Retinal pigment epithelial cell (primary cell): ENCODE measurements around the gene SEC22A.
A peak's percentile ranks its signal among the peaks of the same experiment; 100 is the strongest.

Experiments
- DNase-seq: peaks from one replicate; pipeline ENCODE4 v3.0.0-alpha.2; 2010; ENCODE audit warnings: low read depth
- H3K4me3 ChIP-seq: 2 replicates; pipeline ENCODE4 v1.5.1; 2011; ENCODE audit warnings: mild to moderate bottlenecking, low read length, control low read depth, moderate library complexity
- TF ChIP-seq, protein P1 (sequence below): conservative IDR thresholded peaks from 2 replicates; pipeline ENCODE4 v1.5.1; 2011; ENCODE audit warnings: low read depth, low read length, control low read depth, inconsistent platforms

SEC22A gene

DNA sequence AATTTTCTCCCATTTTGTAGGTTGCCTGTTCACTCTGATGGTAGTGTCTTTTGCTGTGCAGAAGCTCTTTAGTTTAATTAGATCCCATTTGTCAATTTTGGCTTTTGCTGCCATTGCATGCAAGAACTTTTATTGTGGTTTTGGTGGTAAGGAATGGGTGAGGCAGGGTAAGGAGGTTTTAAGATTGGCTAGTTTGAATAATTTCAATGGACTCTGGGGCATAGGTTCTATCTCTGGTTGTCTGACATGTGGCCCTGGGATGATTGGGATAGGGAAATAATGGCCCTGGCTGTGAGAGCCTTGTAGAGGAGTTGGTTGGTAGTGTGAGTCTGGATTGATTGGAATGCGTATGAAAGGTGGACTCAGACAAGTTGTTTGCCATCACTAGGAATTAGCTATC, 38.0 kb downstream of the SEC22A start:
- TF ChIP-seq, protein P1, sequence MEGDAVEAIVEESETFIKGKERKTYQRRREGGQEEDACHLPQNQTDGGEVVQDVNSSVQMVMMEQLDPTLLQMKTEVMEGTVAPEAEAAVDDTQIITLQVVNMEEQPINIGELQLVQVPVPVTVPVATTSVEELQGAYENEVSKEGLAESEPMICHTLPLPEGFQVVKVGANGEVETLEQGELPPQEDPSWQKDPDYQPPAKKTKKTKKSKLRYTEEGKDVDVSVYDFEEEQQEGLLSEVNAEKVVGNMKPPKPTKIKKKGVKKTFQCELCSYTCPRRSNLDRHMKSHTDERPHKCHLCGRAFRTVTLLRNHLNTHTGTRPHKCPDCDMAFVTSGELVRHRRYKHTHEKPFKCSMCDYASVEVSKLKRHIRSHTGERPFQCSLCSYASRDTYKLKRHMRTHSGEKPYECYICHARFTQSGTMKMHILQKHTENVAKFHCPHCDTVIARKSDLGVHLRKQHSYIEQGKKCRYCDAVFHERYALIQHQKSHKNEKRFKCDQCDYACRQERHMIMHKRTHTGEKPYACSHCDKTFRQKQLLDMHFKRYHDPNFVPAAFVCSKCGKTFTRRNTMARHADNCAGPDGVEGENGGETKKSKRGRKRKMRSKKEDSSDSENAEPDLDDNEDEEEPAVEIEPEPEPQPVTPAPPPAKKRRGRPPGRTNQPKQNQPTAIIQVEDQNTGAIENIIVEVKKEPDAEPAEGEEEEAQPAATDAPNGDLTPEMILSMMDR: no peak
- no peak for DNase-seq
- no peak overlapping the region for H3K4me3 ChIP-seq

DNA sequence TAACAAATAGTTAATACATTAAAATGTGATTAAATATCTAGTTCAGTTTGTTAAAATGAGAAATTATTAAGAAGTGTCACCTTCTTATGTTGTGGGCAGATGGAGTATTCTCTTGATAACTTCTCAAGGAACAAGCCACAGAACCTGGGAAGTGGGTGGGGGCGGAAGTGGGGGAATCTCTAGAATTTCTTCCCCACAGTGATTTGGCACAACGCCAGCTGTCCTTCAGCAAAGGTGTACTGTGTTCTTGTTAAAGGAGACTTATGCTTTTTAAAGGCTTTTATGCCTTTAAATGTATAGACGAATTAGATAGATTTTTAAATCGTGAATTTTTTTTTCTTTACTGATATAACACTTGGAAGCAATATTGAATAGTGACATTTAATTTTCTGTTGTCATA, 42.4 kb downstream of the SEC22A start:
- TF ChIP-seq, protein P1: no peak
- no peak overlapping the region for H3K4me3 ChIP-seq
- DNase-seq: no peak

DNA sequence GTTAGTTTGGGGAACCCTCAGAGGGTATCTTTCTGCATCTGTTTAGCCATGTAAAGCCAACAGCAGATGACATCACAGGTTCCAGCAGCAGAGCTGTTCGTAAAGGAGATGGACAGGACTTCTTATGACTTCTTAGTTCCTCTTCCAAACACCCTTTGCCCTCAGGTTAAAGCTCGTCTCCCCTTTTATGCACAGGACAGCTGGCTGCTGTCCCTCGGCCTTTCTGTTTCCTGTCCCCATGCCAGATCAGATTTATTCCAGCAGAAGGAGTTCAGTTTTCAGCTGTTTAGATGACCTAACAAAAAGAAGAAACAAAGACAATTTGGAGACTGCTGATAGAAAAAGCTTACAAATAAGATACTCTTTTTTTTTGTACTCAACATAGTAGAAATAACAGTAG, 45.1 kb downstream of the SEC22A start:
- TF ChIP-seq, protein P1: no peak

DNA sequence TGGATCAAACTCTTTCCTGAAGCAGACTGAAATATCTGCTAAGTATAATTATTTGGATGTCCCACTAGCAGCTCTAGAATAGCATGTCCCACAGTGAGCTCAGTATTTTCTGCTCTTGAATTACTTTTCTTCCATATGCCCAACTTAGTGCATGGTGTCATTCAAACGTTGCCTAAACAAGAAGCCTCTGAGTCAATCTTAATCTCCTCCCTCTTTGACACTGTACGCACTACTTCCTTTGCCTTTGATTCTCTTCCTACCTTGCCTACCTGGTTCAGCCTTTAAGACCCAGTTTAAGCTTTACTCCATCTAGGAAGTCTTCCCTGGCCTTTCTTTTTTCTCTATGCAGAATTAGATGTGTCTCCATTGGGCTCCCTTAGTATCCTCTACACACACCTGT, 54.5 kb downstream of the SEC22A start:
- H3K4me3 ChIP-seq: no peak overlapping the region
- TF ChIP-seq, protein P1: no peak
- DNase-seq: no peak

More for the DNA sequence above, 45.1 kb downstream of the SEC22A start:
- no peak overlapping the region for H3K4me3 ChIP-seq
- DNase-seq: no peak

DNA sequence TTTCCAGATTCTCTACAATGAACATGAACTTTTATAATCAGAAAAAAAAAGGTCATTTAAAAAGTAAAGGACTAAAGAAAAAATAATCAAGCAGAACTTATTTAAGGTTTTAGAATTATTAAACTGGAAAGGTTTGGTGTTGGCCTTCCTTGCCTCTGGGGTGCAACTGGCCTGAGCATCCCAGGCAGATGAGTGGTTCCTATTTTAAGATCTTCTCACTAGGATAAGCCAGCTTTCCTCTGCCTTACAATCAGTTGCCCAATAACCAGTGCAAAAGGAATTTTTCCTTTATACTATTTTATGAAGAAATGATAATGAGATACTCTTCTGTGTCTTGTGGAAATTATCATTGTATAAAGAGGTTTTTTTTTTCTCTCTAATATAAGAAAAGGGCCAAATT, 56.6 kb downstream of the SEC22A start:
- no peak for DNase-seq
- TF ChIP-seq, protein P1: no peak
- H3K4me3 ChIP-seq: no peak overlapping the region

DNA sequence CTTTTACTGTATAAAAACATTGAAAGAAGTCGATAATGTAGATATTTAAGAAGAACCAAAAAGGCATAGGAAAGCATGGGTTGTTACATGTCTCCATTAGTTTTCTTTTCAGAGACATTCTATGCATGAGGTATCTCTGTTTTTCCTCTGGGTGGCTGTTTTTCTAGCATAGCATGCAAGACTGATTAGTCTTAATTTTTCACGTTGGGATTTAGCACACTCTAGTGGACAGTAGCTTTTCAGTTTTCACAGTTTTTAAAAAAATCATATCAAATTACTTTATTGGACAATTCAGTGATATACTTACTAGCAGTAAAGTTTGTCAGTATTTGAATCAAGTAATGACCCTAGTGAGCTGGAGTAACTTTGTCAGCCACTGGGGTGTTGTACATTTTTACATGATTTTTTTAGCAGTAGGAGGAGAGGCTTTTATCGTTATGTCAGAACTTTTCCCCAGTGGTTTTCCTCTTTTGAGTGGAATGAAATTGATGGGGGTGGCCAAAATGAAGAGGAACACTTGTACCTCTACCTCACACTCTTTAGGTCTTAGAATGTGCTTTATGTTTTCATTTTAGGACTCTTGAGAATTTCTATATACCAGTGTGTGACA, 57.2 kb downstream of the SEC22A start:
- peak; percentile 29 for DNase-seq
- H3K4me3 ChIP-seq: no peak overlapping the region
- TF ChIP-seq, protein P1: peak; percentile 64

DNA sequence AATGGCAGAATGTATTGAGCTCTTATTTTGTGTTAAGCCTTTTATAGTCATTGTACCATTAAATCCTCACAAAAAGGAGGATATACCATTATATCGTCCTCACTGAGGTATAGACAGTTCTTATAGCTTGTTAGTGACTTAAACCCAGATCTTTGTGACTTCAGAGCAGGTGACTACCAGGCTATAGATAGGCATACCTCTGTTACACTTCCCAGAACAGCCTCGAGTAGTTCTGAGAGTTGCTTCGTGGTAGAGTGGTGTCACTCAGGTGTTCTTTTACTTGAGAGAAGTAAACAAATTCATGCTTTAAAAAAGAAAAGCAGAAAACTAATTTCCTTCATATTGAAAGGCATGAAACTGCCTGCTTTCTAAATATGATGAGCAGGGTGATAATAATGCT, 59.9 kb downstream of the SEC22A start:
- H3K4me3 ChIP-seq: no peak overlapping the region
- no peak for DNase-seq
- TF ChIP-seq, protein P1: no peak
